HepG2 (cell line): ENCODE data around the gene FZD4. TPM values are rescaled to one million over a fixed set of nuclear protein-coding genes. Genes with fewer than 3 reads are reported as not detected.

Source experiments
- CREM ChIP-seq, 2 experiments: sonication (generic) in 1 of 2; formaldehyde crosslinking in 1 of 2; IDR thresholded peaks; 2 replicates each; pipeline versions ENCODE4 v1.4.0 to v1.6.1; 2016 to 2020; ENCODE audit warnings: antibody characterized with exemption in 1 of 2, mild to moderate bottlenecking in 1 of 2, missing genetic modification reagents in 1 of 2
- HIC2 ChIP-seq: sonication (generic); formaldehyde crosslinking; IDR thresholded peaks from 2 replicates; pipeline ENCODE4 v1.9.0; 2022; ENCODE audit warnings: low read depth, missing genetic modification reagents
- HNRNPL ChIP-seq: fragments of 200-400 bp; formaldehyde crosslinking; IDR thresholded peaks from 2 replicates; pipeline ENCODE4 v1.6.1; 2017; ENCODE audit warnings: mild to moderate bottlenecking, low read depth, low read length
- IRF1 ChIP-seq: sonication (generic); formaldehyde crosslinking; IDR thresholded peaks from 2 replicates; pipeline ENCODE4 v1.4.0; 2020; ENCODE audit warnings: low read depth, mild to moderate bottlenecking, missing genetic modification reagents
- MYNN ChIP-seq: sonication (generic); formaldehyde crosslinking; IDR thresholded peaks from 2 replicates; pipeline ENCODE4 v1.4.0; 2020; ENCODE audit warnings: mild to moderate bottlenecking, low read depth, missing genetic modification reagents
- PHF5A ChIP-seq: IDR thresholded peaks from one replicate; pipeline ENCODE4 v1.6.1; 2018; ENCODE audit warnings: low read depth, missing genetic modification reagents; ENCODE audit not compliant: unreplicated experiment
- POGZ ChIP-seq: sonication (generic); formaldehyde crosslinking; IDR thresholded peaks from 2 replicates; pipeline ENCODE4 v1.4.0; 2020; ENCODE audit warnings: mild to moderate bottlenecking, missing genetic modification reagents
- SIX1 ChIP-seq: sonication (generic); formaldehyde crosslinking; IDR thresholded peaks from 2 replicates; pipeline ENCODE4 v1.4.0; 2020; ENCODE audit warnings: missing genetic modification reagents, borderline replicate concordance
- SNAI1 ChIP-seq: sonication (generic); formaldehyde crosslinking; IDR thresholded peaks from 2 replicates; pipeline ENCODE4 v1.5.0; 2020; ENCODE audit warnings: mild to moderate bottlenecking, missing genetic modification reagents, borderline replicate concordance
- ZBTB3 ChIP-seq: sonication (generic); formaldehyde crosslinking; IDR thresholded peaks from 2 replicates; pipeline ENCODE4 v1.4.0; 2020; ENCODE audit warnings: low read depth, mild to moderate bottlenecking, moderate library complexity, missing genetic modification reagents, borderline replicate concordance
- ZEB1 ChIP-seq: IDR thresholded peaks from 2 replicates; pipeline ENCODE4 v1.6.1; 2012; ENCODE audit warnings: mild to moderate bottlenecking, low read depth, inconsistent platforms; ENCODE audit not compliant: insufficient replicate concordance
- ZFP36L2 ChIP-seq: sonication (generic); formaldehyde crosslinking; IDR thresholded peaks from 2 replicates; pipeline ENCODE4 v1.4.0; 2020; ENCODE audit warnings: missing genetic modification reagents
- ZNF180 ChIP-seq: sonication (generic); formaldehyde crosslinking; IDR thresholded peaks from 2 replicates; pipeline ENCODE4 v1.4.0; 2020; ENCODE audit warnings: low read depth, missing genetic modification reagents, borderline replicate concordance
- ZNF225 ChIP-seq: sonication (generic); formaldehyde crosslinking; IDR thresholded peaks from 2 replicates; pipeline ENCODE4 v1.4.0; 2020; ENCODE audit warnings: mild to moderate bottlenecking, missing genetic modification reagents
- ZNF574 ChIP-seq: sonication (generic); formaldehyde crosslinking; IDR thresholded peaks from 2 replicates; pipeline ENCODE4 v1.4.0; 2020; ENCODE audit warnings: missing genetic modification reagents
- ZNF598 ChIP-seq: sonication (generic); formaldehyde crosslinking; IDR thresholded peaks from 2 replicates; pipeline ENCODE4 v1.5.1; 2020; ENCODE audit warnings: mild to moderate bottlenecking, missing genetic modification reagents, borderline replicate concordance
- ZNF629 ChIP-seq: sonication (generic); formaldehyde crosslinking; conservative IDR thresholded peaks from 2 replicates; pipeline ENCODE4 v1.5.0; 2020; ENCODE audit warnings: missing genetic modification reagents
- ZNF780A ChIP-seq: sonication (generic); formaldehyde crosslinking; IDR thresholded peaks from 2 replicates; pipeline ENCODE4 v1.8.0; 2022; ENCODE audit warnings: mild to moderate bottlenecking, missing genetic modification reagents, moderate library complexity
- ZNF816 ChIP-seq: sonication (generic); formaldehyde crosslinking; IDR thresholded peaks from 2 replicates; pipeline ENCODE4 v1.8.0; 2022; ENCODE audit warnings: missing genetic modification reagents, mild to moderate bottlenecking, borderline replicate concordance
- polyA plus RNA-seq, 8 experiments: library from polyadenylated mRNA; depleted of rRNA in 3 of 8; stranded (reverse) in 7 of 8; unstranded in 1 of 8; fragments of >200 nt; fragmentation: Illumina TruSeq in 4 of 8; extraction: Trizol in 4 of 8; gene quantifications; 2 replicates each; pipeline versions ENCODE4 v1.2.1 to v1.2.3, GENCODE V29; 2011 to 2016; ENCODE audit warnings: low read depth in 4 of 8, missing spikeins in 1 of 8, mixed read lengths in 1 of 8; ENCODE audit not compliant: insufficient read depth in 1 of 8
- total RNA-seq, 5 experiments: library from RNA; depleted of rRNA; stranded (reverse); fragments of >200 nt; fragmentation: Illumina TruSeq; extraction: Trizol; gene quantifications; 2 replicates each; pipeline ENCODE4 v1.2.3, GENCODE V29; 2016; ENCODE audit warnings: low read depth in 1 of 5
- TF ChIP-seq, protein P1 (sequence below): sonication (generic); formaldehyde crosslinking; conservative IDR thresholded peaks from 2 replicates; pipeline ENCODE4 v1.8.1; 2023; ENCODE audit warnings: missing genetic modification reagents
- TF ChIP-seq, protein P2 (sequence below): sonication (generic); formaldehyde crosslinking; IDR thresholded peaks from 2 replicates; pipeline ENCODE4 v1.8.0; 2022; ENCODE audit warnings: mild to moderate bottlenecking, missing genetic modification reagents, moderate library complexity

Gene FZD4
- total and polyA plus RNA-seq, 2 of the 13 experiments (the other 11 are each of a cell fraction or from before 2014, with no cell fraction given) = 46.5 to 70.4 TPM

- no peak for TF ChIP-seq HIC2
- TF ChIP-seq ZNF225 (CRISPR knock-in tag) = 0 out of 2 replicates have a peak, but pooled peaks have one; percentile 54
- no peak for TF ChIP-seq SIX1
- TF ChIP-seq HNRNPL = no peak
- TF ChIP-seq CREM (IDR thresholded peaks at IDR 0.05) = no peak
- no peak for TF ChIP-seq CREM (CRISPR knock-in tag; IDR thresholded peaks at IDR 0.05)
- no peak for TF ChIP-seq ZBTB3 (CRISPR knock-in tag)
- TF ChIP-seq ZNF598 = no peak
- TF ChIP-seq ZNF816 (CRISPR knock-in tag) = no peak
- no peak for TF ChIP-seq SNAI1 (CRISPR knock-in tag)
- TF ChIP-seq IRF1 (CRISPR knock-in tag) = no peak
- no peak for TF ChIP-seq ZNF780A (CRISPR knock-in tag)
- TF ChIP-seq ZNF629 (CRISPR knock-in tag) = no peak
- TF ChIP-seq, protein P1, sequence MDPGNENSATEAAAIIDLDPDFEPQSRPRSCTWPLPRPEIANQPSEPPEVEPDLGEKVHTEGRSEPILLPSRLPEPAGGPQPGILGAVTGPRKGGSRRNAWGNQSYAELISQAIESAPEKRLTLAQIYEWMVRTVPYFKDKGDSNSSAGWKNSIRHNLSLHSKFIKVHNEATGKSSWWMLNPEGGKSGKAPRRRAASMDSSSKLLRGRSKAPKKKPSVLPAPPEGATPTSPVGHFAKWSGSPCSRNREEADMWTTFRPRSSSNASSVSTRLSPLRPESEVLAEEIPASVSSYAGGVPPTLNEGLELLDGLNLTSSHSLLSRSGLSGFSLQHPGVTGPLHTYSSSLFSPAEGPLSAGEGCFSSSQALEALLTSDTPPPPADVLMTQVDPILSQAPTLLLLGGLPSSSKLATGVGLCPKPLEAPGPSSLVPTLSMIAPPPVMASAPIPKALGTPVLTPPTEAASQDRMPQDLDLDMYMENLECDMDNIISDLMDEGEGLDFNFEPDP (CRISPR knock-in tag) = no peak
- no peak for TF ChIP-seq ZFP36L2 (CRISPR knock-in tag)
- peak; percentile 35; the same call in 1 of the 2 replicates for TF ChIP-seq ZNF574
- no peak for TF ChIP-seq POGZ (CRISPR knock-in tag)
- TF ChIP-seq, protein P2, sequence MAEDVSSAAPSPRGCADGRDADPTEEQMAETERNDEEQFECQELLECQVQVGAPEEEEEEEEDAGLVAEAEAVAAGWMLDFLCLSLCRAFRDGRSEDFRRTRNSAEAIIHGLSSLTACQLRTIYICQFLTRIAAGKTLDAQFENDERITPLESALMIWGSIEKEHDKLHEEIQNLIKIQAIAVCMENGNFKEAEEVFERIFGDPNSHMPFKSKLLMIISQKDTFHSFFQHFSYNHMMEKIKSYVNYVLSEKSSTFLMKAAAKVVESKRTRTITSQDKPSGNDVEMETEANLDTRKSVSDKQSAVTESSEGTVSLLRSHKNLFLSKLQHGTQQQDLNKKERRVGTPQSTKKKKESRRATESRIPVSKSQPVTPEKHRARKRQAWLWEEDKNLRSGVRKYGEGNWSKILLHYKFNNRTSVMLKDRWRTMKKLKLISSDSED = no peak
- no peak for TF ChIP-seq PHF5A (CRISPR knock-in tag)
- TF ChIP-seq MYNN = no peak
- no peak for TF ChIP-seq ZEB1
- no peak for TF ChIP-seq ZNF180 (CRISPR knock-in tag)
Observed at GRCh38 chr11:86954269-86955110, 705 bp downstream of the FZD4 start (continued).
